Kidney (tissue), 14 donors: Measurements from ENCODE around the gene PHOSPHO2. TPM values are rescaled to one million over a fixed set of nuclear protein-coding genes. Genes with fewer than 3 reads are reported as not detected.

ENCODE experiments used
- DNase-seq, 5 donors: peaks; one replicate each; pipeline ENCODE4 v3.0.0-alpha.2; 2013 to 2020
- FAIRE-seq: peaks from 2 replicates; lab custom pipeline; 2012; peaks lifted over from hg19 to GRCh38; lab: Jason Lieb, UNC
- H3K27ac ChIP-seq, 2 donors: one replicate each; pipeline ENCODE4 v1.7.0; 2013; ENCODE audit warnings: low read depth in 2 of 2, low read length in 2 of 2, inconsistent platforms in 1 of 2
- H3K27me3 ChIP-seq: one replicate; pipeline ENCODE4 v1.7.1; 2013; ENCODE audit warnings: low read length, inconsistent platforms; ENCODE audit not compliant: control insufficient read depth, insufficient read depth
- H3K36me3 ChIP-seq, 3 donors: one replicate each; pipeline versions ENCODE4 v1.7.0 to v1.7.1; 2013; ENCODE audit warnings: low read length in 3 of 3, control low read depth in 1 of 3, inconsistent platforms in 1 of 3; ENCODE audit not compliant: insufficient read depth in 3 of 3, control insufficient read depth in 2 of 3
- H3K4me1 ChIP-seq, 3 donors: one replicate each; pipeline versions ENCODE4 v1.7.0 to v1.7.1; 2013; ENCODE audit warnings: low read length in 3 of 3, inconsistent platforms in 1 of 3, low read depth in 1 of 3; ENCODE audit not compliant: control insufficient read depth in 2 of 3, insufficient read depth in 2 of 3
- H3K4me3 ChIP-seq, 3 donors: one replicate each; pipeline versions ENCODE4 v1.7.0 to v1.8.1; 2013; ENCODE audit warnings: low read length in 3 of 3, control low read depth in 1 of 3, inconsistent platforms in 1 of 3
- H3K9ac ChIP-seq, 3 donors: one replicate each; pipeline versions ENCODE4 v1.7.0 to v1.7.1; 2013; ENCODE audit warnings: low read length in 3 of 3, control low read depth in 1 of 3, inconsistent platforms in 1 of 3
- H3K9me3 ChIP-seq, 3 donors: one replicate each; pipeline versions ENCODE4 v1.7.0 to v1.7.1; 2013; ENCODE audit warnings: low read length in 3 of 3, control low read depth in 1 of 3, inconsistent platforms in 1 of 3; ENCODE audit not compliant: control insufficient read depth in 2 of 3, insufficient read depth in 1 of 3
- CTCF ChIP-seq: IDR thresholded peaks from 3 replicates; pipeline ENCODE4 v1.5.1; 2012; ENCODE audit warnings: mild to moderate bottlenecking, moderate library complexity, borderline replicate concordance; ENCODE audit not compliant: insufficient read depth; ENCODE audit errors: extremely low read depth
- intact Hi-C: fragments of 100-400 bp; cut with DNase I; formaldehyde crosslinking; loops from one replicate; pipeline ENCODE4 v1.11.1; 2022
- polyA plus RNA-seq: library from polyadenylated mRNA; stranded (reverse); fragments of 350-450 nt; fragmentation: Illumina TruSeq; extraction: RNeasy Lipid Tissue Mini Kit (QIAGEN cat#74804); gene quantifications from one replicate; pipeline ENCODE4 v1.2.3, GENCODE V29; 2014; ENCODE audit warnings: low read depth, low replicate concordance; ENCODE audit not compliant: insufficient read depth
- total RNA-seq: library from RNA; stranded (reverse); fragmentation: NEBNext Ultra II Directional; extraction: Animal tissue kit (Norgen Biotek cat#: 25700); gene quantifications from one replicate; pipeline ENCODE4 v1.2.1, GENCODE V29; 2021
- donor health status: control.
- donor health status: control.
- donor health status: control.
- donor health status: control.
- donor health status: control.
- donor health status: DM: yes; HTN: yes; CAD: no.
- donor health status: Normal renal cell carcinoma (clear cell type).

The PHOSPHO2 gene
- total and polyA plus RNA-seq, 2 donors from 2014 or later, result 4.5 to 7.5 TPM

DNA sequence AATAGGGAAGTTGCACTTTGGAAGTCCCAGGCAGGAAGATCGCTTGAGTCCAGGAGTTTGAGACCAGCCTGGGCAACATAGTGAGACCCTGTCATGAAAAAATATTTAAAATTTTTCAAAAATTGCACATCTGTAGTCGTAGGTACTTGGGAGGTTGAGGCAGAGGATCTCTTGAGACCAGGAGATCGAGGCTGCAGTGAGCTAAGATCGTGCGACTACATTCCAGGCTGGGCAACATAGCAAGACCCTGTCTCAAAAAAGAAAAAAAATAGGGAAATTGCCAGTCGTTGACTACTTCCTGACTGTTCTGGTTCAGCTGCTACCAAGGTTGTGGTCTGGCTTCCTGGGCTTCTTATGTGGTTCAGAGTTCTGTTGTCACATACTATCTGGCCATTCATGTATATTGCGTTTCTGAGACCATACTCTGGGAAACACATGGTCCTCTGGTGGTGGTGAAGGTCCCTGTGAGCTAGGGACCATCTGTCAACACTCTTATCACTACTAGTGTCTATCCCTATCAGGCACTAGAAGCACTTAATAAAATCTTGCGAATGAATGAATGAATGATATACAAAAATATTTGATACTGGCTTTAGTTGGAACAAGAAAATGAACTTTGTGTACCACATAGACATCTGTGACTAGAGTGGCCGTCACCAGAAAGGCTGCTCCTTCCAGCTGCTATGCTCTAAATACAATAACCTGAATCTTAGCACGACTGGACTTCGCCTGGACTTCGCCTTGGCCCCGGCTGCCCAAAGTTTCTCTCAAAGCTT lies 38.5 kb downstream of the PHOSPHO2 start:
- Histone ChIP-seq H3K4me3 (peak overlapping the region in 2 of 3 donors; percentile 65 to 67), H3K9me3 (no peaks in the 10 kb centered on the region), H3K36me3 (no peaks in the 10 kb centered on the region), H3K27me3 (no peaks in the 10 kb centered on the region), H3K27ac (no peak overlapping the region), H3K9ac (peak overlapping the region in 1 of 3 donors; percentile 23), H3K4me1 (no peaks in the 10 kb centered on the region)
- intact Hi-C loops, result no loop called here
- no peak for FAIRE-seq
- no peak for DNase-seq
- TF ChIP-seq CTCF, result no peak

DNA sequence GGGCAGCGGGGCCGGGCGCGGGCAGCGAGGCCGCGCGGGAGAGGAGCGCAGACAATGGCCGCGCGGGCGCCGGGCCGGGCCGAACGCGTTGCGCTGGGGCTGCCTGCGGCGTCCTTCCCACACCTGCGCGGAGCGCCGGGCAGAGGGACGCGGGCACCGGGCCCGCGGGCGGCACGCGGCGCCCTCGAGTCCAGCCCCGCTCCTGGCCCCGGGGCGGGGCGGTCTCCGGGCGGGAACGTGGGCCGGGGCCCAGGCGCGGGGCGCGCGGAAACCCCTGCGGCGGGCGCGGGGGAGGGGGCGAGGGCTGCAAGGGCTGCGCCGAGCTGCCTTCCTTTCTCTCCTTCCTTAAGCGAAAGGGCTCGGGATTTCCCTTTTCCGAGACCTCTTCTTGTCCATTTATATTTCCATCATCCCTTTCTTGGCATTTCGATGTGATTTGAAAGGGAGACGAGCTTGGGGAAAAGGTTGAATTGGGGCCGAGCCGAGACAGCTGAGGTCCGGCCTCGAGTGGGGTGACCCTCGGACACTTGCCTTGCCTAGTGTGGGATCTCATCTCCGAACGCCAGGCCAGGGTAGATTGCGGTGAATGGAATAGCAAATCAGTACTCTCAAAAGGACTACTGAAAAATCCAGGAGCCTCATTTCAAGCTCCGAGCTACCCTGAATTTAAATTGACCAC lies 40.0 kb downstream of the PHOSPHO2 start:
- no peak overlapping the region for H3K27ac ChIP-seq
- H3K4me3 ChIP-seq, result peak overlapping the region; percentile 73 to 80 (median 76)
- no peaks in the 10 kb centered on the region for H3K27me3 ChIP-seq
- no peak for TF ChIP-seq CTCF
- FAIRE-seq (no peak), DNase-seq (peak in 4 of 5 donors; percentile 58 to 68 (median 61))
- no peaks in the 10 kb centered on the region for H3K36me3 ChIP-seq
- no peaks in the 10 kb centered on the region for H3K9me3 ChIP-seq
- intact Hi-C loops, result no loop called here
- peak overlapping the region in 2 of 3 donors; percentile 49 to 65 for H3K9ac ChIP-seq
- peaks cover 0 to 1% (median 0%) of the 10 kb centered on the region in 3 donors for H3K4me1 ChIP-seq

DNA sequence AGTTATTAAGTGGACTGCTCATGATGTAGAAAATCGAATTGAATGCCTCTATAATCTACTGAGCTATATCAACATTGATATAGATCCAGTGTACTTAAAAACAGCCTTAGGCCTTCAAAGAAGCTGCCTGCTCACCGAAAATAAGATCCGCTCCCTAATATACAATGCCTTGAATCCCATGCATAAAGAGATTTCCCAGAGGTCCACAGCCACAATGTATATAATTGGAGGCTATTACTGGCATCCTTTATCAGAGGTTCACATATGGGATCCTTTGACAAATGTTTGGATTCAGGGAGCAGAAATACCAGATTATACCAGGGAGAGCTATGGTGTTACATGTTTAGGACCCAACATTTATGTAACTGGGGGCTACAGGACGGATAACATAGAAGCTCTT lies 41.4 kb downstream of the PHOSPHO2 start:
- intact Hi-C loops, result no loop called here
- no peak for FAIRE-seq

More for the DNA sequence above, 41.4 kb downstream of the PHOSPHO2 start:
- Histone ChIP-seq H3K9me3 (no peaks in the 10 kb centered on the region), H3K27me3 (no peaks in the 10 kb centered on the region), H3K4me3 (peak overlapping the region in 1 of 3 donors; percentile 9), H3K4me1 (peaks cover 0 to 4% (median 0%) of the 10 kb centered on the region in 3 donors), H3K9ac (no peak overlapping the region), H3K27ac (no peak overlapping the region), H3K36me3 (no peaks in the 10 kb centered on the region)
- TF ChIP-seq CTCF, result no peak
- no peak for DNase-seq
